ENCODE measurements around the gene INPP5F.

- no peak for TF ChIP-seq CTCF (IDR thresholded peaks at IDR 0.05)
- TF ChIP-seq POLR2A (IDR thresholded peaks at IDR 0.05), result no peak
Observed at GRCh38 chr10:119780879-119781480, 55.1 kb downstream of the INPP5F start.

All from right lobe of liver (tissue), 4 donors.